H9 (cell line): ENCODE data around the gene C1QTNF6. TPM values are rescaled to one million over a fixed set of nuclear protein-coding genes. Genes with fewer than 3 reads are reported as not detected.

Experiments used
- DNase-seq: peaks from one replicate; pipeline ENCODE4 v3.0.0-alpha.2; 2017
- H2AFZ ChIP-seq: one replicate; pipeline ENCODE4 v1.6.1; 2013; ENCODE audit warnings: mild to moderate bottlenecking, low read length, control low read depth, moderate library complexity
- H2AK5ac ChIP-seq: 2 replicates; pipeline ENCODE4 v1.6.1; 2013; ENCODE audit warnings: low read length, control low read depth, mixed read lengths; ENCODE audit not compliant: insufficient read length
- H2BK120ac ChIP-seq: one replicate; pipeline ENCODE4 v1.6.1; 2013; ENCODE audit warnings: low read depth, mild to moderate bottlenecking, low read length, control low read depth, inconsistent platforms; ENCODE audit not compliant: poor library complexity, severe bottlenecking
- H2BK12ac ChIP-seq: 2 replicates; pipeline ENCODE4 v1.6.1; 2013; ENCODE audit warnings: low read length, control low read depth, mixed read lengths, low read depth; ENCODE audit not compliant: insufficient read length
- H2BK15ac ChIP-seq: 2 replicates; pipeline ENCODE4 v1.6.1; 2013; ENCODE audit warnings: low read depth, low read length, control low read depth
- H2BK20ac ChIP-seq: one replicate; pipeline ENCODE4 v1.6.1; 2013; ENCODE audit warnings: low read depth, mild to moderate bottlenecking, low read length, control low read depth, inconsistent platforms; ENCODE audit not compliant: poor library complexity, severe bottlenecking
- H2BK5ac ChIP-seq: 2 replicates; pipeline ENCODE4 v1.6.1; 2013; ENCODE audit warnings: low read length, control low read depth, mixed read lengths; ENCODE audit not compliant: insufficient read length
- H3K14ac ChIP-seq: 2 replicates; pipeline ENCODE4 v1.6.1; 2013; ENCODE audit warnings: low read length, control low read depth; ENCODE audit not compliant: insufficient read depth
- H3K18ac ChIP-seq: 2 replicates; pipeline ENCODE4 v1.6.1; 2013; ENCODE audit warnings: low read depth, mild to moderate bottlenecking, mixed read lengths, low read length, control low read depth; ENCODE audit not compliant: insufficient read length
- H3K23ac ChIP-seq: 2 replicates; pipeline ENCODE4 v1.6.1; 2013; ENCODE audit warnings: low read length, control low read depth, mixed read lengths, low read depth; ENCODE audit not compliant: insufficient read length
- H3K23me2 ChIP-seq: 2 replicates; pipeline ENCODE4 v1.6.1; 2013; ENCODE audit warnings: low read depth, mild to moderate bottlenecking, mixed read lengths, low read length, control low read depth; ENCODE audit not compliant: insufficient read length, poor library complexity, severe bottlenecking
- H3K27ac ChIP-seq: 2 replicates; pipeline ENCODE4 v1.5.1; 2013; ENCODE audit warnings: low read length, control low read depth, mixed read lengths, low read depth; ENCODE audit not compliant: insufficient read length
- H3K27me3 ChIP-seq: 2 replicates; pipeline ENCODE4 v1.6.1; 2013; ENCODE audit warnings: low read length, control low read depth, inconsistent platforms; ENCODE audit not compliant: insufficient read depth
- H3K4ac ChIP-seq: 2 replicates; pipeline ENCODE4 v1.6.1; 2013; ENCODE audit warnings: low read depth, mild to moderate bottlenecking, control low read depth, inconsistent platforms, low read length, moderate library complexity
- H3K4me1 ChIP-seq: 2 replicates; pipeline ENCODE4 v1.6.1; 2013; ENCODE audit warnings: low read length, control low read depth, inconsistent platforms; ENCODE audit not compliant: insufficient read depth
- H3K4me2 ChIP-seq: 2 replicates; pipeline ENCODE4 v1.6.1; 2013; ENCODE audit warnings: low read length, control low read depth, mixed read lengths; ENCODE audit not compliant: insufficient read length, insufficient read depth
- H3K56ac ChIP-seq: 2 replicates; pipeline ENCODE4 v1.6.1; 2013; ENCODE audit warnings: low read depth, mild to moderate bottlenecking, mixed read lengths, low read length, control low read depth; ENCODE audit not compliant: insufficient read length
- H3K79me1 ChIP-seq: 2 replicates; pipeline ENCODE4 v1.6.1; 2013; ENCODE audit warnings: low read depth, mild to moderate bottlenecking, moderate library complexity, low read length, control low read depth, inconsistent platforms; ENCODE audit not compliant: insufficient read depth, poor library complexity, severe bottlenecking
- H3K79me2 ChIP-seq: 2 replicates; pipeline ENCODE4 v1.6.1; 2013; ENCODE audit warnings: low read length, control low read depth, inconsistent platforms; ENCODE audit not compliant: insufficient read depth
- H3K9ac ChIP-seq: 2 replicates; pipeline ENCODE4 v1.6.1; 2013; ENCODE audit warnings: low read length, control low read depth, mixed read lengths; ENCODE audit not compliant: insufficient read length; ENCODE audit errors: extremely low read depth
- H3K9me3 ChIP-seq: one replicate; pipeline ENCODE4 v1.6.1; 2013; ENCODE audit warnings: low read depth, low read length, inconsistent platforms; ENCODE audit not compliant: control insufficient read depth
- H3T11ph ChIP-seq: one replicate; pipeline ENCODE4 v1.6.1; 2013; ENCODE audit warnings: mild to moderate bottlenecking, low read length, control low read depth, inconsistent platforms
- H4K20me1 ChIP-seq: one replicate; pipeline ENCODE4 v1.6.1; 2013; ENCODE audit not compliant: control insufficient read depth, insufficient read length, insufficient read depth
- H4K5ac ChIP-seq: 2 replicates; pipeline ENCODE4 v1.6.1; 2013; ENCODE audit warnings: low read depth, mild to moderate bottlenecking, mixed read lengths, low read length, control low read depth; ENCODE audit not compliant: insufficient read length
- H4K8ac ChIP-seq: replicated peaks from 2 replicates; pipeline ENCODE4 v1.6.1; 2013; ENCODE audit warnings: low read length, control low read depth, mixed read lengths, low read depth; ENCODE audit not compliant: insufficient read length
- H4K91ac ChIP-seq: 2 replicates; pipeline ENCODE4 v1.6.1; 2013; ENCODE audit warnings: low read depth, mild to moderate bottlenecking, moderate library complexity, mixed read lengths, low read length, control low read depth; ENCODE audit not compliant: insufficient read length
- H3K27ac Mint-ChIP-seq, 3 experiments: 2 replicates in 2 of 3; 3 replicates in 1 of 3; pipeline ENCODE4 v1.8.0; 2020 to 2021; ENCODE audit warnings: mixed read lengths in 3 of 3, mild to moderate bottlenecking in 1 of 3, moderate library complexity in 1 of 3
- H3K27me3 Mint-ChIP-seq: 2 replicates; pipeline ENCODE4 v1.8.0; 2021; ENCODE audit warnings: low read depth, mild to moderate bottlenecking, moderate library complexity, mixed read lengths
- H3K36me3 Mint-ChIP-seq, 3 experiments: 2 replicates in 2 of 3; 3 replicates in 1 of 3; pipeline ENCODE4 v1.8.0; 2020 to 2021; ENCODE audit warnings: low read depth in 3 of 3, mixed read lengths in 3 of 3; ENCODE audit not compliant: insufficient read depth in 1 of 3
- H3K4me1 Mint-ChIP-seq, 2 experiments: 2 replicates each; pipeline ENCODE4 v1.8.0; 2020; ENCODE audit warnings: mixed read lengths in 2 of 2
- H3K4me3 Mint-ChIP-seq, 2 experiments: 2 replicates in 1 of 2; 3 replicates in 1 of 2; pipeline ENCODE4 v1.8.0; 2020 to 2021; ENCODE audit warnings: mild to moderate bottlenecking in 2 of 2, mixed read lengths in 2 of 2, moderate library complexity in 1 of 2
- H3K9me3 Mint-ChIP-seq, 2 experiments: 2 replicates in 1 of 2; 3 replicates in 1 of 2; pipeline ENCODE4 v1.8.0; 2020; ENCODE audit warnings: mild to moderate bottlenecking in 2 of 2, mixed read lengths in 2 of 2, moderate library complexity in 1 of 2
- WGBS: extraction: QIAGEN DNeasy Blood & Tissue Kit; methylation state at CpG from one replicate; pipeline ENCODE4 v1.1.7; 2013; ENCODE audit warnings: missing lambda C conversion rate, low lambda C conversion rate, mixed read lengths; ENCODE audit not compliant: insufficient read length; ENCODE audit errors: extremely low coverage; 5-methylcytosine and 5-hydroxymethylcytosine counted together
- total RNA-seq: library from RNA; stranded (reverse); gene quantifications from 2 replicates; pipeline ENCODE4 v1.2.1, GENCODE V29; 2021
- TF ChIP-seq, protein P1 (sequence below): fragments of 200-600 bp; sonication (generic); conservative IDR thresholded peaks from 3 replicates; pipeline ENCODE4 v1.8.0; 2021; ENCODE audit warnings: antibody characterized with exemption, mild to moderate bottlenecking

C1QTNF6 gene
- total RNA-seq, 1 experiment from 2014 or later, result 5.0 TPM

- H4K20me1 ChIP-seq, result no peaks in the 10 kb centered on the region
- H3K79me2 ChIP-seq, result no peaks in the 10 kb centered on the region
- no peak overlapping the region for H3K18ac ChIP-seq
- H3K9ac ChIP-seq, result no peak overlapping the region
- Mint-ChIP-seq H3K27me3 (peaks cover 8% of the 10 kb centered on the region), H3K4me3 (no peak overlapping the region), H3K9me3 (no peaks in the 10 kb centered on the region; a peak in 1 of 5 replicates), H3K36me3 (no peaks in the 10 kb centered on the region), H3K4me1 (peaks cover 8 to 19% of the 10 kb centered on the region in 2 experiments), H3K27ac (no peak overlapping the region)
- no peaks in the 10 kb centered on the region for H3K23me2 ChIP-seq
- no peak overlapping the region for H2BK120ac ChIP-seq
- no peaks in the 10 kb centered on the region for H3K79me1 ChIP-seq
- no peak overlapping the region for H2AK5ac ChIP-seq
- H3K23ac ChIP-seq, result no peak overlapping the region
- H2BK15ac ChIP-seq, result no peak overlapping the region
- H3K4me1 ChIP-seq, result no peaks in the 10 kb centered on the region
- H2AFZ ChIP-seq, result no peak overlapping the region
- TF ChIP-seq, protein P1, sequence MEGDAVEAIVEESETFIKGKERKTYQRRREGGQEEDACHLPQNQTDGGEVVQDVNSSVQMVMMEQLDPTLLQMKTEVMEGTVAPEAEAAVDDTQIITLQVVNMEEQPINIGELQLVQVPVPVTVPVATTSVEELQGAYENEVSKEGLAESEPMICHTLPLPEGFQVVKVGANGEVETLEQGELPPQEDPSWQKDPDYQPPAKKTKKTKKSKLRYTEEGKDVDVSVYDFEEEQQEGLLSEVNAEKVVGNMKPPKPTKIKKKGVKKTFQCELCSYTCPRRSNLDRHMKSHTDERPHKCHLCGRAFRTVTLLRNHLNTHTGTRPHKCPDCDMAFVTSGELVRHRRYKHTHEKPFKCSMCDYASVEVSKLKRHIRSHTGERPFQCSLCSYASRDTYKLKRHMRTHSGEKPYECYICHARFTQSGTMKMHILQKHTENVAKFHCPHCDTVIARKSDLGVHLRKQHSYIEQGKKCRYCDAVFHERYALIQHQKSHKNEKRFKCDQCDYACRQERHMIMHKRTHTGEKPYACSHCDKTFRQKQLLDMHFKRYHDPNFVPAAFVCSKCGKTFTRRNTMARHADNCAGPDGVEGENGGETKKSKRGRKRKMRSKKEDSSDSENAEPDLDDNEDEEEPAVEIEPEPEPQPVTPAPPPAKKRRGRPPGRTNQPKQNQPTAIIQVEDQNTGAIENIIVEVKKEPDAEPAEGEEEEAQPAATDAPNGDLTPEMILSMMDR, result no peak
- no peak overlapping the region for H2BK12ac ChIP-seq
- H4K8ac ChIP-seq, result no peak overlapping the region
- no peak overlapping the region for H3K27ac ChIP-seq
- no peak overlapping the region for H3T11ph ChIP-seq
- no peaks in the 10 kb centered on the region for H3K9me3 ChIP-seq
- H2BK5ac ChIP-seq, result no peak overlapping the region
- no peak overlapping the region for H3K14ac ChIP-seq
- H3K4ac ChIP-seq, result no peak overlapping the region
- H2BK20ac ChIP-seq, result no peak overlapping the region
- H3K27me3 ChIP-seq, result no peaks in the 10 kb centered on the region
- no CpG with 5 or more reads among the region's 15 CpGs for WGBS
- no peak overlapping the region for H3K56ac ChIP-seq
- no peak overlapping the region for H3K4me2 ChIP-seq
- H4K5ac ChIP-seq, result no peak overlapping the region
- H4K91ac ChIP-seq, result no peak overlapping the region
- DNase-seq, result no peak
These were observed 44.3 kb upstream of the C1QTNF6 start for GRCh38 chr22:37232140-37232998.
